ENCODE data around the gene TSNAXIP1.

GRCh38 chr16:67786491-67786890 lies 20.2 kb upstream of the TSNAXIP1 start:
- TF ChIP-seq CTCF (IDR thresholded peaks at IDR 0.05 in 2 of 3, conservative IDR thresholded peaks at IDR 0.05 in 1 of 3; ENCODE audit: borderline replicate concordance in 1 of 3, insufficient read depth in 1 of 3, low read depth in 2 of 3, low read length in 2 of 3) (no peak), EZH2phosphoT487 (IDR thresholded peaks at IDR 0.05; ENCODE audit: borderline replicate concordance) (no peak)
